ENCODE data around the gene OLIG1. TPM values are rescaled to one million over a fixed set of nuclear protein-coding genes. Genes with fewer than 3 reads are reported as not detected.

OLIG1 gene
- total and polyA plus RNA-seq, 10 donors = 0.02 to 1.8 (median 0.58) TPM; not detected in 2

GRCh38 chr21:33059380-33059841, 10.5 kb upstream of the OLIG1 start:
- H3K9me3 ChIP-seq = no peaks in the 10 kb centered on the region
- H3K4me1 ChIP-seq = peaks cover 0 to 54% (median 23%) of the 10 kb centered on the region in 6 donors
- TF ChIP-seq POLR2AphosphoS5 (IDR thresholded peaks at IDR 0.05) = peak in 1 of 3 donors; percentile 71
- TF ChIP-seq CTCF (IDR thresholded peaks at IDR 0.05 in 8 of 11, conservative IDR thresholded peaks at IDR 0.05 in 3 of 11) = peak in 1 of 11 experiments; percentile 14
- no peak for TF ChIP-seq POLR2A (IDR thresholded peaks at IDR 0.05)
- peaks cover 0 to 50% (median 16%) of the 10 kb centered on the region in 7 donors for H3K27me3 ChIP-seq (replicated peaks in 1 of 7)
- no peaks in the 10 kb centered on the region for H3K36me3 ChIP-seq
- peak overlapping the region in 7 of 8 donors; percentile 54 to 86 (median 77) for H3K27ac ChIP-seq
- WGBS, 5 donors = 4 to 11% (median 5%) methylated on average over 2 of the region's 2 CpGs
- no peak overlapping the region for H3K4me3 ChIP-seq
- no peak for DNase-seq
- intact Hi-C loops (cut with DNase I; ENCODE audit: low total_unique reads) = no loop called here

GRCh38 chr21:33061233-33061632, 8.7 kb upstream of the OLIG1 start:
- no peak overlapping the region for H3K4me3 ChIP-seq
- H3K27ac ChIP-seq = no peak overlapping the region
- peaks cover 0 to 62% (median 25%) of the 10 kb centered on the region in 7 donors for H3K27me3 ChIP-seq (replicated peaks in 1 of 7)
- intact Hi-C loops (cut with DNase I; ENCODE audit: low total_unique reads) = no loop called here
- TF ChIP-seq POLR2A (IDR thresholded peaks at IDR 0.05) (no peak), CTCF (IDR thresholded peaks at IDR 0.05 in 8 of 11, conservative IDR thresholded peaks at IDR 0.05 in 3 of 11) (no peak), POLR2AphosphoS5 (IDR thresholded peaks at IDR 0.05) (no peak)
- H3K36me3 ChIP-seq = no peaks in the 10 kb centered on the region
- WGBS, 5 donors = 93 to 98% (median 94%) methylated on average over 4 of the region's 4 CpGs
- H3K4me1 ChIP-seq = peaks cover 0 to 60% (median 23%) of the 10 kb centered on the region in 6 donors
- H3K9me3 ChIP-seq = no peaks in the 10 kb centered on the region
- no peak for DNase-seq

- Histone ChIP-seq H3K27ac (no peak overlapping the region), H3K27me3 (replicated peaks in 1 of 7) (peaks cover 0 to 84% (median 47%) of the 10 kb centered on the region in 7 donors), H3K4me1 (peaks cover 0 to 64% (median 22%) of the 10 kb centered on the region in 6 donors), H3K4me3 (no peak overlapping the region), H3K9me3 (no peaks in the 10 kb centered on the region), H3K36me3 (no peaks in the 10 kb centered on the region)
- DNase-seq = no peak
- intact Hi-C loops (cut with DNase I; ENCODE audit: low total_unique reads) = no loop called here
- WGBS, 5 donors = 64 to 80% (median 76%) methylated on average over 5 of the region's 5 CpGs
- no peak for TF ChIP-seq POLR2AphosphoS5 (IDR thresholded peaks at IDR 0.05)
These were observed 6.5 kb upstream of the OLIG1 start for GRCh38 chr21:33063375-33063883.

- Histone ChIP-seq H3K4me3 (no peak overlapping the region), H3K4me1 (peaks cover 0 to 61% (median 16%) of the 10 kb centered on the region in 6 donors), H3K9me3 (peaks cover 0 to 5% (median 1%) of the 10 kb centered on the region in 8 donors), H3K27me3 (replicated peaks in 1 of 7) (peaks cover 0 to 90% (median 54%) of the 10 kb centered on the region in 7 donors), H3K36me3 (no peaks in the 10 kb centered on the region), H3K27ac (peak overlapping the region in 3 of 8 donors; percentile 7 to 67 (median 31))
- no peak for DNase-seq
- intact Hi-C loops (cut with DNase I; ENCODE audit: low total_unique reads) = no loop called here
- no peak for TF ChIP-seq POLR2A (IDR thresholded peaks at IDR 0.05)
- no peak for TF ChIP-seq CTCF (IDR thresholded peaks at IDR 0.05 in 8 of 11, conservative IDR thresholded peaks at IDR 0.05 in 3 of 11)
- TF ChIP-seq POLR2AphosphoS5 (IDR thresholded peaks at IDR 0.05) = no peak
- 56 to 75% (median 66%) methylated on average over 14 of the region's 14 CpGs for WGBS, 5 donors
These were observed 5.9 kb upstream of the OLIG1 start for GRCh38 chr21:33063907-33064622.

Measured in spleen (tissue), 11 donors.